Keratinocyte (primary cell): Measurements from ENCODE around the gene PRR16.

ENCODE experiments used
- EZH2 ChIP-seq: IDR thresholded peaks from one replicate; pipeline ENCODE4 v1.6.1; 2012; ENCODE audit warnings: inconsistent platforms, mild to moderate bottlenecking, low read length, moderate library complexity
- TF ChIP-seq, protein P1 (sequence below), 3 experiments: IDR thresholded peaks in 1 of 3; conservative IDR thresholded peaks in 1 of 3; optimal IDR thresholded peaks in 1 of 3; 2 replicates in 2 of 3; 3 replicates in 1 of 3; pipeline versions ENCODE3 to v1.5.1; 2011; ENCODE audit warnings: low read length in 3 of 3, mild to moderate bottlenecking in 3 of 3, moderate library complexity in 2 of 3, control low read depth in 1 of 3, inconsistent platforms in 1 of 3; ENCODE audit not compliant: insufficient read depth in 2 of 3; ENCODE audit errors: extremely low read depth in 1 of 3

DNA sequence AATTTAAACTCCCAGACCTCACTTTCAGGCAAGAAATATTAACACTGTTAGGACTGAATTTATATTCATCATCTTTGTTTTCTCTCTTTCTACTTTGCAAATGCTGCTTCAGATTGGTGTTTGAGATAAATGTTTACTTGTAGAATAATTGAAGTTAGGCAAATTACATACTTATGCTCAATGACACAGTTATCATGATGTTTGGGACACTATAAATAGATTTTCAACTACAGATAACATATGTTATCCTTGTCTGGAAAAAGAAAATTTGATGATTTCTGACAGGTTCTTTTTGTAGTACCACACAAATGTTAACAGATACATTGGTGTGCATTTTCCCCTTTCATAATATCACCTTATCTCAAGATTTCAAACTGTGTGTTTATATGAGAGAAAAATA lies 7.9 kb downstream of the PRR16 start:
- no peak for TF ChIP-seq EZH2
- TF ChIP-seq, protein P1, sequence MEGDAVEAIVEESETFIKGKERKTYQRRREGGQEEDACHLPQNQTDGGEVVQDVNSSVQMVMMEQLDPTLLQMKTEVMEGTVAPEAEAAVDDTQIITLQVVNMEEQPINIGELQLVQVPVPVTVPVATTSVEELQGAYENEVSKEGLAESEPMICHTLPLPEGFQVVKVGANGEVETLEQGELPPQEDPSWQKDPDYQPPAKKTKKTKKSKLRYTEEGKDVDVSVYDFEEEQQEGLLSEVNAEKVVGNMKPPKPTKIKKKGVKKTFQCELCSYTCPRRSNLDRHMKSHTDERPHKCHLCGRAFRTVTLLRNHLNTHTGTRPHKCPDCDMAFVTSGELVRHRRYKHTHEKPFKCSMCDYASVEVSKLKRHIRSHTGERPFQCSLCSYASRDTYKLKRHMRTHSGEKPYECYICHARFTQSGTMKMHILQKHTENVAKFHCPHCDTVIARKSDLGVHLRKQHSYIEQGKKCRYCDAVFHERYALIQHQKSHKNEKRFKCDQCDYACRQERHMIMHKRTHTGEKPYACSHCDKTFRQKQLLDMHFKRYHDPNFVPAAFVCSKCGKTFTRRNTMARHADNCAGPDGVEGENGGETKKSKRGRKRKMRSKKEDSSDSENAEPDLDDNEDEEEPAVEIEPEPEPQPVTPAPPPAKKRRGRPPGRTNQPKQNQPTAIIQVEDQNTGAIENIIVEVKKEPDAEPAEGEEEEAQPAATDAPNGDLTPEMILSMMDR (optimal IDR thresholded peaks at IDR 0.05 in 1 of 3, IDR thresholded peaks at IDR 0.05 in 1 of 3, conservative IDR thresholded peaks at IDR 0.05 in 1 of 3; ENCODE audit: extremely low read depth in 1 of 3, insufficient read depth in 2 of 3, low read length in 3 of 3) = no peak
